ENCODE data around the gene PIGU.

Gene PIGU

DNA sequence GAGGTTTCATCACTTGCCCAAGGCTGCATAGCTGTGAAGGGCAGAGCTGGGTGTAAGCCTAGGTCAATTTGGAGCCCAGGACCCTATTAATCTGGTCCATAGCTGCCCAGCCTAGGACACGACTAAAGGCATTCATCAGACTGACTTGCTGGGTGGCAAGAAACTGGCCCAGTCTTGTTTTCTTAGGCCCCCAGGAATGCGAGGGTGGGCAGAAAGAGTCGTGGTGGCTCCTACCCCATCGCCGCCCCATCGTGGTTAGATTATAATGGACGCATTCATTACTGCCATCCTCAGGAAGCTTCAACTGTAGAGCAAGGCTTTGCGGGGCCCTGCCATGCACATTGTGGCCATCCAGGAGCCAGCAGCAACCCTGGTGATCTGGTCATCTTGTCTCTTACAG is 144.6 kb downstream of the PIGU start:
- TF ChIP-seq SIN3A (IDR thresholded peaks at IDR 0.05; ENCODE audit: borderline replicate concordance, insufficient read depth, low read length) = no peak
- TF ChIP-seq POLR2AphosphoS5 (IDR thresholded peaks at IDR 0.05; ENCODE audit: low read depth, low read length) = no peak
- TF ChIP-seq, protein P1, sequence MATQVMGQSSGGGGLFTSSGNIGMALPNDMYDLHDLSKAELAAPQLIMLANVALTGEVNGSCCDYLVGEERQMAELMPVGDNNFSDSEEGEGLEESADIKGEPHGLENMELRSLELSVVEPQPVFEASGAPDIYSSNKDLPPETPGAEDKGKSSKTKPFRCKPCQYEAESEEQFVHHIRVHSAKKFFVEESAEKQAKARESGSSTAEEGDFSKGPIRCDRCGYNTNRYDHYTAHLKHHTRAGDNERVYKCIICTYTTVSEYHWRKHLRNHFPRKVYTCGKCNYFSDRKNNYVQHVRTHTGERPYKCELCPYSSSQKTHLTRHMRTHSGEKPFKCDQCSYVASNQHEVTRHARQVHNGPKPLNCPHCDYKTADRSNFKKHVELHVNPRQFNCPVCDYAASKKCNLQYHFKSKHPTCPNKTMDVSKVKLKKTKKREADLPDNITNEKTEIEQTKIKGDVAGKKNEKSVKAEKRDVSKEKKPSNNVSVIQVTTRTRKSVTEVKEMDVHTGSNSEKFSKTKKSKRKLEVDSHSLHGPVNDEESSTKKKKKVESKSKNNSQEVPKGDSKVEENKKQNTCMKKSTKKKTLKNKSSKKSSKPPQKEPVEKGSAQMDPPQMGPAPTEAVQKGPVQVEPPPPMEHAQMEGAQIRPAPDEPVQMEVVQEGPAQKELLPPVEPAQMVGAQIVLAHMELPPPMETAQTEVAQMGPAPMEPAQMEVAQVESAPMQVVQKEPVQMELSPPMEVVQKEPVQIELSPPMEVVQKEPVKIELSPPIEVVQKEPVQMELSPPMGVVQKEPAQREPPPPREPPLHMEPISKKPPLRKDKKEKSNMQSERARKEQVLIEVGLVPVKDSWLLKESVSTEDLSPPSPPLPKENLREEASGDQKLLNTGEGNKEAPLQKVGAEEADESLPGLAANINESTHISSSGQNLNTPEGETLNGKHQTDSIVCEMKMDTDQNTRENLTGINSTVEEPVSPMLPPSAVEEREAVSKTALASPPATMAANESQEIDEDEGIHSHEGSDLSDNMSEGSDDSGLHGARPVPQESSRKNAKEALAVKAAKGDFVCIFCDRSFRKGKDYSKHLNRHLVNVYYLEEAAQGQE (IDR thresholded peaks at IDR 0.05; ENCODE audit: insufficient read depth in 1 of 2, low read depth in 2 of 2, low read length in 2 of 2) = no peak
- no peak for TF ChIP-seq FOXP2 (optimal IDR thresholded peaks at IDR 0.05; ENCODE audit: borderline replicate concordance, extremely low read depth, extremely low read length, insufficient read depth)

GRCh38 chr20:34531608-34532265 is 145.2 kb downstream of the PIGU start:
- TF ChIP-seq TAF1 (IDR thresholded peaks at IDR 0.05; ENCODE audit: borderline replicate concordance, insufficient read depth, low read length) (no peak), POLR2AphosphoS5 (IDR thresholded peaks at IDR 0.05; ENCODE audit: low read depth, low read length) (no peak), SIN3A (IDR thresholded peaks at IDR 0.05; ENCODE audit: borderline replicate concordance, insufficient read depth, low read length) (no peak)
- TF ChIP-seq, protein P1 (IDR thresholded peaks at IDR 0.05; ENCODE audit: insufficient read depth in 1 of 2, low read depth in 2 of 2, low read length in 2 of 2) = no peak

GRCh38 chr20:34530342-34530741 is 146.6 kb downstream of the PIGU start:
- TF ChIP-seq SIN3A (IDR thresholded peaks at IDR 0.05; ENCODE audit: borderline replicate concordance, insufficient read depth, low read length) (no peak), TAF1 (IDR thresholded peaks at IDR 0.05; ENCODE audit: borderline replicate concordance, insufficient read depth, low read length) (no peak), FOXP2 (optimal IDR thresholded peaks at IDR 0.05; ENCODE audit: borderline replicate concordance, extremely low read depth, extremely low read length, insufficient read depth) (no peak), POLR2AphosphoS5 (IDR thresholded peaks at IDR 0.05; ENCODE audit: low read depth, low read length) (no peak)

- TF ChIP-seq FOXP2 (optimal IDR thresholded peaks at IDR 0.05; ENCODE audit: borderline replicate concordance, extremely low read depth, extremely low read length, insufficient read depth) = no peak
- TF ChIP-seq, protein P1 (IDR thresholded peaks at IDR 0.05; ENCODE audit: insufficient read depth in 1 of 2, low read depth in 2 of 2, low read length in 2 of 2) = no peak
- no peak for TF ChIP-seq TAF1 (IDR thresholded peaks at IDR 0.05; ENCODE audit: borderline replicate concordance, insufficient read depth, low read length)
- TF ChIP-seq SIN3A (IDR thresholded peaks at IDR 0.05; ENCODE audit: borderline replicate concordance, insufficient read depth, low read length) = no peak
- TF ChIP-seq POLR2AphosphoS5 (IDR thresholded peaks at IDR 0.05; ENCODE audit: low read depth, low read length) = no peak
Measured at GRCh38 chr20:34529742-34530141, 147.2 kb downstream of the PIGU start.

DNA sequence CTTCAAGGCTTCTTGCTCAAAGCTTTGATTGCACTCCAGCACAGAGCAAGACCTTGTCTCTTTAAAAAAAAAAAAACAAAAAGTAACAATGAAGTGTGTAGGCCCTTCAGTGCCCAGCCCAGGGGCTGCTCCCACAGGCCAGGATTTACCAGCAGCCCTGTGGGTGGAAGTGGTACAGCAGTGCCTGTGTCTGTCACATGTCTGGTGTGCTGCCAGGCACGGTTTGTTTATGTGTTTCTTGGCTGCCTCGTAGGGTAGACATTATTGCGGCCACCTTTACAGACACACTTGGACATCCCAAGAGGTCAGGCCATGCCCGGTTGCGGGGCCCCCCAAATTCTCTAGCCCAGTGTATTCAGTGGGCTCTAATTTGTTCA is 148.0 kb downstream of the PIGU start:
- TF ChIP-seq, protein P1 (IDR thresholded peaks at IDR 0.05; ENCODE audit: insufficient read depth in 1 of 2, low read depth in 2 of 2, low read length in 2 of 2) = no peak
- TF ChIP-seq POLR2AphosphoS5 (IDR thresholded peaks at IDR 0.05; ENCODE audit: low read depth, low read length) (no peak), SIN3A (IDR thresholded peaks at IDR 0.05; ENCODE audit: borderline replicate concordance, insufficient read depth, low read length) (no peak)

Data from PFSK-1 (cell line).